OCI-LY1 (cell line): ENCODE data around the gene ANKFN1.

Experiments used
- H2AFZ ChIP-seq: fragments of 200-600 bp; sonication (generic), shearing (Covaris generic); 2 replicates; pipeline ENCODE4 v1.6.0; 2014; ENCODE audit warnings: antibody characterized with exemption, mild to moderate bottlenecking, low read length
- H3F3A ChIP-seq: fragments of 200-600 bp; sonication (generic), shearing (Covaris generic); 2 replicates; pipeline ENCODE4 v1.6.0; 2014; ENCODE audit warnings: mild to moderate bottlenecking, antibody characterized with exemption, low read length, moderate library complexity; ENCODE audit not compliant: insufficient read depth
- H3K27ac ChIP-seq: fragments of 200-600 bp; sonication (generic); 2 replicates; pipeline ENCODE4 v1.5.1; 2014; ENCODE audit warnings: low read length, mixed run types, mild to moderate bottlenecking, low read depth; ENCODE audit not compliant: poor library complexity, severe bottlenecking
- H3K27me3 ChIP-seq: fragments of 200-600 bp; sonication (generic); 2 replicates; pipeline ENCODE4 v1.6.0; 2014; ENCODE audit warnings: antibody characterized with exemption, mild to moderate bottlenecking, low read length, moderate library complexity; ENCODE audit not compliant: insufficient read depth
- H3K36me3 ChIP-seq: fragments of 200-600 bp; sonication (generic); 2 replicates; pipeline ENCODE4 v1.6.1; 2014; ENCODE audit warnings: mild to moderate bottlenecking, antibody characterized with exemption, low read length, moderate library complexity, mixed read lengths; ENCODE audit not compliant: insufficient read depth
- H3K4me1 ChIP-seq: fragments of 200-600 bp; sonication (generic); 2 replicates; pipeline ENCODE4 v1.5.1; 2014; ENCODE audit warnings: mild to moderate bottlenecking, low read length, moderate library complexity; ENCODE audit not compliant: insufficient read depth, severe bottlenecking
- H3K4me2 ChIP-seq: fragments of 200-600 bp; sonication (generic), shearing (Covaris generic); 2 replicates; pipeline ENCODE4 v1.6.1; 2014; ENCODE audit warnings: low read length
- H3K4me3 ChIP-seq: fragments of 200-600 bp; sonication (generic); 2 replicates; pipeline ENCODE4 v1.5.1; 2014; ENCODE audit warnings: low read length, low read depth, mild to moderate bottlenecking, mixed read lengths; ENCODE audit not compliant: poor library complexity, severe bottlenecking
- H3K79me2 ChIP-seq: fragments of 200-600 bp; shearing (Covaris generic); 2 replicates; pipeline ENCODE4 v1.6.1; 2016; ENCODE audit warnings: mixed run types, low read length, mixed read lengths; ENCODE audit not compliant: insufficient read depth
- H3K9ac ChIP-seq: fragments of 200-600 bp; sonication (generic), shearing (Covaris generic); 2 replicates; pipeline ENCODE4 v1.6.1; 2014; ENCODE audit warnings: mild to moderate bottlenecking, low read length, mixed read lengths
- H3K9me2 ChIP-seq: fragments of 200-600 bp; sonication (generic), shearing (Covaris generic); 2 replicates; pipeline ENCODE4 v1.6.1; 2014; ENCODE audit warnings: low read depth, mild to moderate bottlenecking, low read length, mixed read lengths
- H3K9me3 ChIP-seq: fragments of 200-600 bp; shearing (Covaris generic); 2 replicates; pipeline ENCODE4 v1.6.1; 2014; ENCODE audit warnings: low read length, mixed read lengths
- H4K20me1 ChIP-seq: fragments of 200-600 bp; sonication (generic), shearing (Covaris generic); 2 replicates; pipeline ENCODE4 v1.6.0; 2016; ENCODE audit warnings: mild to moderate bottlenecking, low read length; ENCODE audit not compliant: insufficient read depth
- CTCF ChIP-seq: fragments of 200-600 bp; sonication (generic), shearing (Covaris generic); IDR thresholded peaks from 2 replicates; pipeline ENCODE4 v1.5.1; 2017; ENCODE audit warnings: mild to moderate bottlenecking, antibody characterized with exemption, low read length, moderate library complexity, mixed read lengths
- EZH2 ChIP-seq: fragments of 200-600 bp; sonication (generic), shearing (Covaris generic); IDR thresholded peaks from 2 replicates; pipeline ENCODE4 v1.8.0; 2017; ENCODE audit warnings: borderline replicate concordance, mixed run types, mild to moderate bottlenecking, antibody characterized with exemption, low read length, moderate library complexity, mixed read lengths

The ANKFN1 gene

GRCh38 chr17:56160422-56160821 is 7.1 kb downstream of the ANKFN1 start:
- no peak overlapping the region for H3K4me3 ChIP-seq
- no peaks in the 10 kb centered on the region for H4K20me1 ChIP-seq
- no peaks in the 10 kb centered on the region for H3K36me3 ChIP-seq
- no peaks in the 10 kb centered on the region for H3F3A ChIP-seq
- H3K9ac ChIP-seq = no peak overlapping the region
- H3K27me3 ChIP-seq = no peaks in the 10 kb centered on the region
- no peak overlapping the region for H3K4me2 ChIP-seq
- no peaks in the 10 kb centered on the region for H3K9me3 ChIP-seq
- H3K9me2 ChIP-seq = no peaks in the 10 kb centered on the region
- H3K79me2 ChIP-seq = no peaks in the 10 kb centered on the region
- TF ChIP-seq EZH2 (no peak), CTCF (no peak)
- no peak overlapping the region for H3K27ac ChIP-seq
- no peak overlapping the region for H2AFZ ChIP-seq
- H3K4me1 ChIP-seq = no peaks in the 10 kb centered on the region

GRCh38 chr17:56165072-56165641 is 11.9 kb downstream of the ANKFN1 start:
- H3K27me3 ChIP-seq = no peaks in the 10 kb centered on the region
- H3F3A ChIP-seq = no peaks in the 10 kb centered on the region
- no peaks in the 10 kb centered on the region for H3K9me3 ChIP-seq
- H3K36me3 ChIP-seq = no peaks in the 10 kb centered on the region
- H3K4me2 ChIP-seq = no peak overlapping the region
- H3K4me3 ChIP-seq = no peak overlapping the region
- H3K79me2 ChIP-seq = no peaks in the 10 kb centered on the region
- TF ChIP-seq EZH2 = no peak
- no peak for TF ChIP-seq CTCF
- no peak overlapping the region for H3K27ac ChIP-seq
- H3K4me1 ChIP-seq = no peaks in the 10 kb centered on the region
- H3K9me2 ChIP-seq = no peaks in the 10 kb centered on the region
- H2AFZ ChIP-seq = no peak overlapping the region
- no peaks in the 10 kb centered on the region for H4K20me1 ChIP-seq
- H3K9ac ChIP-seq = no peak overlapping the region

- Histone ChIP-seq H2AFZ (no peak overlapping the region), H4K20me1 (no peaks in the 10 kb centered on the region), H3K4me1 (no peaks in the 10 kb centered on the region), H3K9me3 (no peaks in the 10 kb centered on the region), H3K9me2 (no peaks in the 10 kb centered on the region), H3F3A (no peaks in the 10 kb centered on the region), H3K27ac (no peak overlapping the region), H3K9ac (no peak overlapping the region), H3K79me2 (no peaks in the 10 kb centered on the region), H3K4me3 (no peak overlapping the region), H3K4me2 (no peak overlapping the region), H3K27me3 (no peaks in the 10 kb centered on the region), H3K36me3 (no peaks in the 10 kb centered on the region)
- TF ChIP-seq CTCF (no peak), EZH2 (no peak)
Observed at GRCh38 chr17:56167491-56167890, 14.2 kb downstream of the ANKFN1 start.
